Erythroblast (primary cell): ENCODE measurements around the gene S100A5.

Experiments
- GATA1 ChIP-seq: IDR thresholded peaks from 2 replicates; pipeline ENCODE4 v1.6.1; 2011; ENCODE audit warnings: low read depth, mild to moderate bottlenecking, control low read depth, low read length, moderate library complexity
- POLR2A ChIP-seq: IDR thresholded peaks from 2 replicates; pipeline ENCODE4 v1.6.1; 2011; ENCODE audit warnings: mild to moderate bottlenecking, low read length

- TF ChIP-seq POLR2A (no peak), GATA1 (no peak)
Measured at GRCh38 chr1:153548722-153549688, 8.3 kb upstream of the S100A5 start, which contains the start of gene S100A3.
